Aorta (tissue), 5 donors: Measurements from ENCODE around the gene CATSPER1. TPM values are rescaled to one million over a fixed set of nuclear protein-coding genes. Genes with fewer than 3 reads are reported as not detected.
A peak's percentile ranks its signal among the peaks of the same experiment; 100 is the strongest.

Experiments used
- ATAC-seq: fragments of 200-7000 bp; cut with Tn5 transposase; one replicate; pipeline ENCODE4 v1.9.1; 2022; ENCODE audit warnings: moderate library complexity; ENCODE audit not compliant: low FRiP score
- DNase-seq, 2 donors: peaks; one replicate each; pipeline ENCODE4 v3.0.0-alpha.2; 2020
- H3K27ac ChIP-seq, 2 donors: one replicate each; pipeline ENCODE4 v1.5.1; 2013; ENCODE audit warnings: low read length in 2 of 2, mild to moderate bottlenecking in 2 of 2, moderate library complexity in 2 of 2, control low read depth in 1 of 2, inconsistent platforms in 1 of 2, low read depth in 1 of 2
- H3K27me3 ChIP-seq, 2 donors: one replicate each; pipeline ENCODE4 v1.6.1; 2013; ENCODE audit warnings: control low read depth in 1 of 2, low read length in 1 of 2, mild to moderate bottlenecking in 1 of 2, moderate library complexity in 1 of 2; ENCODE audit not compliant: insufficient read depth in 2 of 2, control insufficient read depth in 1 of 2
- H3K36me3 ChIP-seq, 2 donors: one replicate each; pipeline ENCODE4 v1.6.1; 2013; ENCODE audit warnings: control low read depth in 1 of 2, low read length in 1 of 2, mild to moderate bottlenecking in 1 of 2; ENCODE audit not compliant: insufficient read depth in 2 of 2, control insufficient read depth in 1 of 2
- H3K4me1 ChIP-seq, 2 donors: one replicate each; pipeline ENCODE4 v1.6.1; 2013; ENCODE audit warnings: low read length in 2 of 2, control low read depth in 1 of 2, mild to moderate bottlenecking in 1 of 2, moderate library complexity in 1 of 2; ENCODE audit not compliant: insufficient read depth in 2 of 2, control insufficient read depth in 1 of 2
- H3K4me3 ChIP-seq, 2 donors: one replicate each; pipeline ENCODE4 v1.5.1; 2013; ENCODE audit warnings: low read length in 2 of 2, control low read depth in 1 of 2, mild to moderate bottlenecking in 1 of 2
- H3K9me3 ChIP-seq: one replicate; pipeline ENCODE4 v1.6.1; 2013; ENCODE audit warnings: mild to moderate bottlenecking, low read length; ENCODE audit not compliant: control insufficient read depth
- WGBS, 2 donors: extraction: QIAGEN DNeasy Blood & Tissue Kit; methylation state at CpG; one replicate each; pipeline ENCODE4 v1.1.7; 2013; 5-methylcytosine and 5-hydroxymethylcytosine counted together
- intact Hi-C, 2 donors: fragments of 100-400 bp; cut with DNase I; formaldehyde crosslinking; loops; one replicate each; pipeline versions ENCODE4 v1.14.2 to v1.15.0; 2022
- polyA plus RNA-seq, 2 donors: library from polyadenylated mRNA; stranded (reverse); fragments of 200-250 nt; gene quantifications; one replicate each; pipeline ENCODE4 v1.2.3, GENCODE V29; 2013
- total RNA-seq, 2 donors: library from RNA; stranded (reverse); fragmentation: NEBNext Ultra II Directional; extraction: Animal tissue kit (Norgen Biotek cat#: 25700); gene quantifications; one replicate each; pipeline ENCODE4 v1.2.1, GENCODE V29; 2021
- donor health status: healthy with polysubstance abuse.
- donor health status: Bipolar disorder and iron deficiency.
- donor health status: DM: no; HTN: no; CAD: no.
- donor health status: DM: no; HTN: no; CAD: no.
- donor health status: DM: yes; HTN: yes; CAD: no.

CATSPER1 gene
- total and polyA plus RNA-seq, 4 donors = 0.10 to 1.2 (median 1.0) TPM; not detected in 1

- DNase-seq (peak in 1 of 2 donors; percentile 22), ATAC-seq (no peak)
- Histone ChIP-seq H3K27me3 (no peaks in the 10 kb centered on the region), H3K36me3 (peaks cover 1 to 3% of the 10 kb centered on the region in 2 donors), H3K4me3 (no peak overlapping the region), H3K9me3 (no peaks in the 10 kb centered on the region), H3K27ac (no peak overlapping the region), H3K4me1 (no peaks in the 10 kb centered on the region)
- intact Hi-C loops = loop anchor here in 1 of 2 donors (5.0 kb wide), 1 partner anchor 117 kb away; the partner anchor contains the start of gene FIBP
- WGBS, 2 donors = 66 to 71% methylated on average over 4 of the region's 4 CpGs
Observed at GRCh38 chr11:66004186-66004585, 22.1 kb downstream of the CATSPER1 start.

- peak overlapping the region in 1 of 2 donors; percentile 95 for H3K27ac ChIP-seq
- no peaks in the 10 kb centered on the region for H3K27me3 ChIP-seq
- intact Hi-C loops = loop anchor here in 1 of 2 donors (2.0 to 5.0 kb wide), 2 partner anchors 18 to 116 kb away; partner anchors contain the start of gene FIBP
- peak in 1 of 2 donors; percentile 38 for DNase-seq
- no peaks in the 10 kb centered on the region for H3K4me1 ChIP-seq
- ATAC-seq = no peak
- peaks cover 3 to 6% of the 10 kb centered on the region in 2 donors for H3K36me3 ChIP-seq
- no peaks in the 10 kb centered on the region for H3K9me3 ChIP-seq
- 50 to 55% methylated on average over 6 of the region's 6 CpGs for WGBS, 2 donors
- peak overlapping the region in 1 of 2 donors; percentile 72 for H3K4me3 ChIP-seq
Observed at GRCh38 chr11:66003291-66003690, 23.0 kb downstream of the CATSPER1 start.

GRCh38 chr11:66002648-66003225, 23.5 kb downstream of the CATSPER1 start:
- Histone ChIP-seq H3K4me3 (peak overlapping the region; percentile 69 to 72), H3K4me1 (no peaks in the 10 kb centered on the region), H3K27me3 (no peaks in the 10 kb centered on the region), H3K9me3 (no peaks in the 10 kb centered on the region), H3K27ac (peak overlapping the region; percentile 65 to 95), H3K36me3 (peaks cover 3 to 9% of the 10 kb centered on the region in 2 donors)
- intact Hi-C loops = loop anchor here in 1 of 2 donors (2.0 to 5.0 kb wide), 2 partner anchors 18 to 115 kb away; partner anchors contain the start of gene FIBP
- ATAC-seq (peak; percentile 91), DNase-seq (no peak)
- 0 to 1% methylated on average over 27 to 40 of the region's 40 CpGs for WGBS, 2 donors

GRCh38 chr11:66001942-66002647, 24.2 kb downstream of the CATSPER1 start, which contains the start of the genes BANF1 and EIF1AD:
BANF1 (plus strand) TSS chr11:66002503; CDS start chr11:66003251, 748 bp downstream.
EIF1AD (minus strand) TSS chr11:66002157; CDS start chr11:66000389, 1,768 bp downstream.
- Histone ChIP-seq H3K4me1 (no peaks in the 10 kb centered on the region), H3K27ac (peak within 1 kb of the TSS; percentile 65 to 95), H3K9me3 (no peaks in the 10 kb centered on the region), H3K27me3 (no peaks in the 10 kb centered on the region), H3K36me3 (peaks cover 3 to 11% of the 10 kb centered on the region in 2 donors), H3K4me3 (peak within 1 kb of the TSS; percentile 72 to 95)
- 0 to 1% methylated on average over 55 of the region's 55 CpGs for WGBS, 2 donors
- peak; percentile 94 to 95 for DNase-seq
- peak; percentile 96 for ATAC-seq
- intact Hi-C loops = loop anchor here in 1 of 2 donors (2.0 to 5.0 kb wide), 2 partner anchors 19 to 115 kb away; partner anchors contain the start of gene FIBP

- intact Hi-C loops = no loop called here
- WGBS, 2 donors = 78 to 82% methylated on average over 2 of the region's 2 CpGs
- Histone ChIP-seq H3K4me3 (no peak overlapping the region), H3K27ac (no peak overlapping the region), H3K9me3 (no peaks in the 10 kb centered on the region), H3K27me3 (no peaks in the 10 kb centered on the region), H3K4me1 (no peaks in the 10 kb centered on the region), H3K36me3 (peaks cover 6 to 11% of the 10 kb centered on the region in 2 donors)
- no peak for ATAC-seq
- DNase-seq = no peak
Observed at GRCh38 chr11:65997286-65997685, 29.0 kb downstream of the CATSPER1 start.

GRCh38 chr11:65992056-65992455, 34.2 kb downstream of the CATSPER1 start:
- 69 to 72% methylated on average over 5 of the region's 5 CpGs for WGBS, 2 donors
- Histone ChIP-seq H3K4me1 (no peaks in the 10 kb centered on the region), H3K4me3 (no peak overlapping the region), H3K27ac (no peak overlapping the region), H3K9me3 (no peaks in the 10 kb centered on the region), H3K36me3 (peaks cover 0 to 3% of the 10 kb centered on the region in 2 donors), H3K27me3 (no peaks in the 10 kb centered on the region)
- no peak for ATAC-seq
- no peak for DNase-seq
- intact Hi-C loops = no loop called here

GRCh38 chr11:65988791-65989592, 37.3 kb downstream of the CATSPER1 start:
- no peak overlapping the region for H3K27ac ChIP-seq
- intact Hi-C loops = loop anchor here (1.0 to 10.0 kb wide), 4 partner anchors 33 to 284 kb away; no protein-coding TSS in a partner anchor
- ATAC-seq = peak; percentile 96

GRCh38 chr11:65987336-65987735, 38.9 kb downstream of the CATSPER1 start:
- 82 to 85% methylated on average over 9 of the region's 9 CpGs for WGBS, 2 donors
- ATAC-seq (no peak), DNase-seq (peak in 1 of 2 donors; percentile 29)
- intact Hi-C loops = loop anchor here in 1 of 2 donors (5.0 to 10.0 kb wide), 2 partner anchors 35 to 283 kb away; no protein-coding TSS in a partner anchor
- no peaks in the 10 kb centered on the region for H3K36me3 ChIP-seq
- no peaks in the 10 kb centered on the region for H3K4me1 ChIP-seq
- no peaks in the 10 kb centered on the region for H3K27me3 ChIP-seq
- no peak overlapping the region for H3K27ac ChIP-seq
- no peak overlapping the region for H3K4me3 ChIP-seq
- no peaks in the 10 kb centered on the region for H3K9me3 ChIP-seq

More at GRCh38 chr11:65988791-65989592, 37.3 kb downstream of the CATSPER1 start:
- no peak overlapping the region for H3K4me3 ChIP-seq
- no peaks in the 10 kb centered on the region for H3K9me3 ChIP-seq
- DNase-seq = peak; percentile 87 to 92
- H3K36me3 ChIP-seq = no peaks in the 10 kb centered on the region
- WGBS, 2 donors = 13 to 16% methylated on average over 10 of the region's 10 CpGs
- H3K4me1 ChIP-seq = no peaks in the 10 kb centered on the region
- no peaks in the 10 kb centered on the region for H3K27me3 ChIP-seq
